NK-92 (cell line): ENCODE results near the gene TRIP12.
"Not testable (repeated sequence)": the region's sequence is repeated elsewhere in the genome, so short reads cannot be mapped to it uniquely, and the experiment has no call there.

ENCODE experiments used
- DNase-seq: peaks from one replicate; lab custom pipeline; 2025; ENCODE audit not compliant: unreplicated experiment; lab: John Stamatoyannopoulos, UW

Gene TRIP12

GRCh38 chr2:229835596-229836283, 86.1 kb downstream of the TRIP12 start:
- no peak for DNase-seq

GRCh38 chr2:229834368-229834767, 87.4 kb downstream of the TRIP12 start:
- not testable (repeated sequence) for DNase-seq

GRCh38 chr2:229832510-229832898, 89.3 kb downstream of the TRIP12 start:
- DNase-seq = no peak

- DNase-seq = no peak
These were observed 89.9 kb downstream of the TRIP12 start for GRCh38 chr2:229831805-229832509.

GRCh38 chr2:229825476-229825875, 96.3 kb downstream of the TRIP12 start:
- DNase-seq = no peak

GRCh38 chr2:229821316-229821715, 100.5 kb downstream of the TRIP12 start:
- no peak for DNase-seq

GRCh38 chr2:229818230-229818629, 103.6 kb downstream of the TRIP12 start:
- DNase-seq = no peak

- DNase-seq = no peak
These were observed 106.0 kb downstream of the TRIP12 start for GRCh38 chr2:229815858-229816257.

- no peak for DNase-seq
These were observed 106.5 kb downstream of the TRIP12 start for GRCh38 chr2:229815342-229815741.

- no peak for DNase-seq
These were observed 111.0 kb downstream of the TRIP12 start for GRCh38 chr2:229810786-229811185.

- no peak for DNase-seq
These were observed 116.2 kb downstream of the TRIP12 start for GRCh38 chr2:229805559-229805958.

- DNase-seq = no peak
These were observed 119.0 kb downstream of the TRIP12 start for GRCh38 chr2:229802785-229803184.

GRCh38 chr2:229800997-229801754, 120.6 kb downstream of the TRIP12 start:
- no peak for DNase-seq

- no peak for DNase-seq
These were observed 123.2 kb downstream of the TRIP12 start for GRCh38 chr2:229798446-229799155.

GRCh38 chr2:229795058-229795457, 126.8 kb downstream of the TRIP12 start:
- no peak for DNase-seq

GRCh38 chr2:229794636-229795035, 127.2 kb downstream of the TRIP12 start:
- DNase-seq = no peak

- not testable (repeated sequence) for DNase-seq
These were observed 135.5 kb downstream of the TRIP12 start for GRCh38 chr2:229786289-229786688.

- DNase-seq = no peak
These were observed 137.0 kb downstream of the TRIP12 start for GRCh38 chr2:229784791-229785190.

- no peak for DNase-seq
These were observed 138.6 kb downstream of the TRIP12 start for GRCh38 chr2:229783108-229783721.

GRCh38 chr2:229780856-229781773, 140.7 kb downstream of the TRIP12 start:
- no peak for DNase-seq
